GM19193 (cell line): Measurements from ENCODE around the gene PTGER1.

Source experiments
- POLR2A ChIP-seq: IDR thresholded peaks from 4 replicates; pipeline ENCODE4 v1.6.1; 2011; ENCODE audit not compliant: insufficient read depth, insufficient read length; ENCODE audit errors: extremely low read depth

PTGER1 gene

DNA sequence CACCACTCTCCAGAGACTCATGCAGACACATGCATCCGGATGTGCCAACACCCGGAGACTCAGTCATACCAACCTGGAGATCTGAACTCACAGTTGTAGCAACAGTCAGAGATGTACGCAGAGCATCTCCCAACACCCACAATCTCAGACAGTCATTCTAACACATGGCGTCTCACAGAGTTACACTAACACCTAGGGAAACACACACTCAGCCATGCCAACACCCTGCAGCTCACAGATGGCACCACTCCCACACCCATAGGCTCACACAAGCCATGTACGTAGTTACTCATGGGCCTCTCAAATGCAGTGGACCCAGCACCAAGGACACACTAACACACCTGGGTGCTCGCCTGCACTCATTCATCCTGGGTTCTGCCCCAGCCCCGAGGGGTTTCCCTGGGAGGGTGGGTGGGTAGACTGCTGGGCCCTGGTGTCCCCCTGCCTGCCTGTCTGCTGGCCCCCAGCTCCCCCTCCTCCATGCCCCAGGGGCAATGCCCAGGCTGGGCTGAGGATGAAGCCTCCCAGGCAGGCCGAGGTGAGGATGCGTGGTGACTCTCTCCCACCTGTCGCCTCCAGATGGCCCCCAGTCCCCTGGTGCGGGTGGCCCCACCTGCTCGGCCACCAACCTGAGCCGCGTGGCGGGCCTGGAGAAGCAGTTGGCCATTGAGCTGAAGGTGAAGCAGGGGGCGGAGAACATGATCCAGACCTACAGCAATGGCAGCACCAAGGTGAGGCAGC, 32.1 kb downstream of the PTGER1 start:
- no peak for TF ChIP-seq POLR2A

DNA sequence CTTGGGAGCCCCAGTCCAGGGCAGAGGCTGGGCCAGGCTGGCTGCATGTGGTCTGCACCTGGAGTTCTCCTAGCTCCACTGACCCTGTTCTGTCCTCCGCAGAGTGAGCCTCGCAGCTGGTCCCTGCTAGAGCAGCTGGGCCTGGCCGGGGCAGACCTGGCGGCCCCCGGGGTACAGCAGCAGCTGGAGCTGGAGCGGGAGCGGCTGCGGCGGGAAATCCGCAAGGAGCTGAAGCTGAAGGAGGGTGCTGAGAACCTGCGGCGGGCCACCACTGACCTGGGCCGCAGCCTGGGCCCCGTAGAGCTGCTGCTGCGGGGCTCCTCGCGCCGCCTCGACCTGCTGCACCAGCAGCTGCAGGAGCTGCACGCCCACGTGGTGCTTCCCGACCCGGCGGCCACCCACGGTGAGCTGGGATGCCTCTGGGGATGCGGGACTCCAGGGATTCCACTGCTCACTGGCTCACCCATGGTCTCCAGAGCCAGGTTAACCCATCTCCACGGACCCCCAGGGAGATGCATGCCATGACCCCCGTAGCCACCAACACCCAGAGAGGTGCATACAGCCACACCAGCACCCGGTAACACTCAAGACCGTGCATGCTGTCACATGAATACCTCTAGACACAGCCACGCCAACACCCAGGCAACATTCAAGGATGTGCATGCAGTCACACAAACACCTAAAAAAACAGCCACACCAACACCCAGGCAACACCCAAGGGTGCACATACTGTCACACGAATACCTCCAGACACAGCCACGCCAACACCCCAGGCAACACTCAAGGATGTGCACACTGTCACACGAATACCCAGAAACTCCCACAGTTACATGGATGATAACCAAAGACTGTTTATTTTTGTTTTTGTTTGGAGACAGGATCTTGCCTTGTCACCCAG, 33.9 kb downstream of the PTGER1 start:
- no peak for TF ChIP-seq POLR2A

DNA sequence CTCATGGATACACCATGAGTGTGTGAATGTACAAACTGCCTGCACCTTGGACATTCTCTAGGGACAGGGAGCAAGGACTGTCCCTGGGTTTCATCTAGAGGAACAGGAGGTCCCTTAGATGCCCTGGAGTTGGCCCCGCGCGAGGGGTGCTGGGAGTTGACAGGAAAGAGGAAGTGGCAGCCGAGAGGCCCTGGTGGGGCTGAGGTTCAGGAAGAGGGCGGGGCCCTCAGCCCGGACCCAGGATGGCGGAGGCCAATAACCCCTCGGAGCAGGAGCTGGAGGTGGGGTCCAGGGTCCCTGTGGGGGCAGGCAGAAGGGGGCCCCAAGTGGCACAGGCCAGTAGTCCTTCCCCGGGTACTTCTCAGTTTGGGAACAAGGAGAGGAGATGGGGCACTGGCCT, 35.1 kb downstream of the PTGER1 start:
- TF ChIP-seq POLR2A: peak; percentile 77

DNA sequence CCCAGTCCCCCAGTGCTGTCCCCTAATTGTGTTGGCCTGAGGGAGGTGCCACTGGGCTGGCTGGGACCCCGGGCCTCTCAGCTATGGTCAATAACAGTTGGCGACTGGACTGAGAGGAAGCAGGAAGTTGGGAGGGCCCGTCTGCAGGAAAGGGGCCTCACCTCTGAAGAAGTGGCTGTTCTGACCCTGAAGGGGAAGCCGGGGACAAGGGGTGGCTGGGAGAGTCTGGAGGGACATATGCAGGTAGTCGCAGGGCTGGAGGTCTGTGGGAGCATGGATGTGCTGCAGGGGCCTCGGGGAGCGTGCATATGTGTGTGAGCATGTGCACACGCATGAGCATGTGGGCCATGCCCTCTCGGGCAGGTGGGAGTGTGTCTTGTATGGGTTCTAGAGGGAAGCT, 36.1 kb downstream of the PTGER1 start:
- no peak for TF ChIP-seq POLR2A

DNA sequence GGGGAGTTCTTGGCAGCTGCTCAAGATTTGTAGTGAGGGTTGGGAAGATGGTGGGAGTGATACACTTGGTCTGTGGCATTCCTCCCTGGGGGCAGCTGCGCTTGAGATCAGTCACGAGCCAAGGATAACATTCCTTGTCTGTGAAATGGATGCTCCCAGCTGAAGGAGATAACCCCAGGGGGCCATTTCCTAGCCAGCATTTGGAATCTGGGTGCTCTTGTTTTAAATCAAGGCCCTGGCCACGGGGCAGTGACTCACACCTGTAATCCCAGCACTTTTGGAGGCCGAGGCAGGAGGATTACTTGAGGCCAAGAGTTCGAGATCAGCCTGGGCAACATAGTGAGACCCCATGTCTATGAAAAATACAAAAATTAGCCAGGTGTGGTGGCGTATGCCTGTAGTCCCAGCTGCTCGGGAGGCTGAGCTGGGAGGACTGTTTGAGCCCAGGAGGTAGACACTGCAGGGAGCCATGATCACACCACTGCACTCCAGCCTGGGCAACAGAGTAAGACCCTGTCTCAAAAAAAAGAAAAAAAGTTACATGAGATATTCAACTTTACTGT, 37.5 kb downstream of the PTGER1 start:
- TF ChIP-seq POLR2A: no peak

DNA sequence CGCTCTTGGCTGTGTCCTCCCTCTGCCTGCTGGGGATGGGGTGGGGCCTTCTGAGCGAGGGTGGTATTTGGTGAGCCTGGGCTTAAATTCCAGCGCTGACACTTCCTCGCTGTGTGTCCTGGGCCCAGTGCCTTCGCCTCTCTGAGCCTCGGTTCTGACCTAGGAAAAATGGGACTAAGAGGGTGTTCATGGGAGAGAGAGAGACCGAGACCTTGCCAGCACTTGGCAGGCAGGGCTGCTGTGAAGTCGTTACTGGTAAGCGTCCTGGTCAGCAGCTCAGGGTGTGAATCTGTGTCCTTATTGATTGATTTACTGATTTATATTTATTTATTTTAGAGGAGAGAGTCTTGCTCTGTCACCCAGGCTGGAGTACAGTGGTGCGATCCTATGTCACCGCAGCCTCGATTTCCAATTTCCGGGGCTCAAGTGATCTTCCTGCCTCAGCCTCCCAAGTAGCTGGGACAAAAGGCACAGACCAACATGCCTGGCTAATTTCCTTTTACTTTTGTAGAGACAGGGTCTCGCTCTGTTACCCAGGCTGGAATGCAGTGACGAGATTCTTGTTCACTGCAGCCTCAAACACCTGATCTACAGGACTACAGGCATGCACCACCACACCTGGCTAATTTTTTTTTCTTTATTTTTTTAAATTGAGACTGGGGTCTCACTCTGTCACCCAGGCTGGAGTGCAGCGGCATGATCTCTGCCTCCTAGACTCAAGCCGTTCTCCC, 39.7 kb downstream of the PTGER1 start:
- TF ChIP-seq POLR2A: no peak

DNA sequence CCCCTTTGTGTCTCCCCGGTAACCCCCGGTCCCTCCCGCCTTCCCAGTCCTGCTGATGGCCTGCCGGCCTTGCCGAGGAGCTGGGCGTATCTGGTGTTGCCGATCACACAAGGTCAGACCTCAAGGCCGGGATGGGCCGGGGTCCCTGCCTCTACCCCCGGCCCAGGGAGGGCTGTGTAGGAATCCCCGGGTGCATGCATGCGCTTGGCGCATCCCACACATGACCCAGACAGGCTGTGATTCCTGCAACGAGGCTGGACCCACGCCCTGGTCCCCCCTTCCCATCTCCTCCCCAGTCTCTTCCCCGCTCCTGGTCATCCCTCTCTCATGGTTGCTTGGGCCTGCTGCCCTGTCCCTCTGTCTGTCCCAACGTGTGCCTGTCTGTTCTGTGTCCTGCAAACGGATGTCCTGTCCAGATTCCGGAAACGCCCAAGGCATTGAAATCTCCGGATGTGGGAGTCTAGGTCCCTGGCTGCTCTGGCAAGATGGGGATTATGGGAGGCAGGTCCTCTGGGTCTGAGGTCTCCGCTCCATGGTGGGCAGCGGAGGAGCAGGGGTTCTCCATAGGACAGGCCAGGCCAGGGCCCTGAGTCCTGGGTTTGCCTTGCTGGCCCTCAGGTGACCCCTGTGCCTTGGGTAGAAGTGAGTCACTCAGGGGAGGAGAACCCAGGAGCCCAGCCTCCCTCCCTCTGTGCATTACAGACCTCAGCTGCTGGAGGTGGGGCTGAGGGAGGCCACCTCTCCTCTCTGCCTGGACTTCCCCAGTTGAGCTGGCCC, 40.4 kb downstream of the PTGER1 start:
- no peak for TF ChIP-seq POLR2A

DNA sequence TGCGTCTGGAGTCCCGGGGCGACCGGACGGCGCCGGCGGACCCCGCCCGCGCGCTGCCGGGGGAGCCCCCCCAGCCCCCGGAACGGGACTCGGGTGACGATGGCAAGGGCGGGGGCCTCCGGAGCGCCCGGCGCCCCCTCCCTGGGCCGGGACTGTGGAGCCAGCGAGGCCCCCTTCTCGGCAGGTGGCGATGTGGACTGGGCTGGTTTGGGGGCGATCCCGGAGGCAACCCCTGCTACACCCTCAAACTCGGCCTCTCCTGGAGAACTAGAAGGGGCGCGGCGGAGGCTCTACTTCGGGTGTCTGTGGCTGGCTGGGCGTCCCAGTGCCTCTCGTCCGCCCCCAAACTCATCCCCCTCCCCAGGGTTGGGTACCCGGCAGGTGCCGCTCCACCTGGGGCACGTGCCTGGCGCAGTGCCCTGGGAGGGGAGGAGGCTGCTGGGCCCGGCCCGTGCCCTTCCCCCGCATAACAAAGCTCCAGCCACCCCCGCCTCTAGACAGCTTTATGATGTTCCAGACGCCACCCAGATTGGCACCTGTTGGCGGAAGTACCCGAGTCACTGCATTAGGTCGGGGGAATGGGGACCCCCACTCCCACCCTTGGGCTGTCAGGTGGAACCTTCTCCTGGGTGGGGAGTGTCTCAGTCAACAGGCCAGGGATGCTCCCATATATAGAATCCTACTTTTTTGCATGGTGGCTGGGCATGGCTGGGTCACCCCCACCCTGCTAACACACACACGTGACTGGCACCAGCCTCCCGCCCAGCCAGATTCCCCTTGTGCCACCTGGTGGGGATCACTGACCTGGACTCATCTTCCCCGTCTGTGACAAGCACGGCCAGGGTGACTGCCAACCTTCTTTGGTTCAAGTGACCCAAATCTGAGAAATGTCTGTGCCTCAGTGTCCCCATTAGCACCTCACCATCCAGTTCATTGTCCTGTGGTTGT, 41.3 kb downstream of the PTGER1 start:
- TF ChIP-seq POLR2A: no peak

DNA sequence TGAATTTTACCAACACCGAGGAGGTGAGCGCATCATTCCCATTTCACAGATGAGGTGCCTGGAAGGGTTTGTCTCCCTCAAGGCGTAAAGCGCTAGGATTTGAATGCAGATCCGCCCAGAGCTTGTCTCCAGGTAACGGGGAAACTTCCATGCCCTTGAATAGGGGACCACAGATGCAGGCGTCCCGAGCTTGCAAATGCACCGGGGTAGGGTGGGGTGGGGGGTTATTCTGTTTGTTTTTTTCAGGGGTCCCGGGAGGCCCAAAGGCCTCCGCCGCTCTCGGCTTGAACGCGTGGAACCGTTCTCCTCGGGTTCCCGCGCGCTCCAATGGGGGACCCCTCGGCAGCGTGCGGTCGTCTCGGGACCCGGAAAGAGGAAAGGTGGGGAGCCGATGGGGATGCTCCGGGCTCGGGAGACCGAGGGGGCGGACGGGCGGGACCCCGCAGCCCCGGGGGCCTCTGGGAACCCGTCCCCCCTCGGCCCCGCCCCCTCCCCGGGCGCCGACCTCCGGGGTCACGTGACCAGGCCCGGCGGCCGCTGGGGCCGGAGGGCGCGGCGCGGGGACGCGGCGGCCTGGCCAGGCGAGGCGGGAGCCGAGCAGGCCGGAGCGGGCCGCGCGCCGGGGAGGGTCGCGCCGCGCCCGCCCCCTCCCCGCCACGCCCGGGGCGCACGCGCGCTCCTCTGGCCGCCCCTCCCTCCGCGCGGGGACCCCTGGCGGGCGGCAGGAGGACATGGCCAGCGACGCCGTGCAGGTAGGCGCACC, 42.2 kb downstream of the PTGER1 start, which contains the start of gene PKN1:
TSS of gene PKN1 (plus strand) at position 516 of the 763 bp plus-strand sequence. CDS start at position 732, 216 bp downstream.
- peak; percentile 52 for TF ChIP-seq POLR2A

DNA sequence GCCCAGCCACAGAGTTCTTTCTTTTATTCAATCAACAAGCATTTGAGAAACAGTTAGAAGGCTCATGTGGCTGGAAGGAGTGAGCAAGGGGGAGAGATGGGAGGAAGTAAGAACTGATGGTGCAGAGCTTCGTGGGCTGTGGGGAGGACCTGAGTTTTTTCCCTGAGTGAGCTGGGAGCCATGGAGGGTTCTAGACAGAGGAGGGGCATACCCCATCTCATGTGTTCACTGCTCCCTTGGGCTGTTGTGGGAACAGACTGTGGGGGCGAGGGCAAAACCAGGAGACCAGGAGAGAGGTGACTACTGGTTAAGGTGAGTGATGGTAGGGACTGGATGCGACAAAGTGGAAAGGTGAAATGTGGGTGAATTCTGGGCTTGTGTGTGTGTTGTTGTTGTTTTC, 44.4 kb downstream of the PTGER1 start:
- no peak for TF ChIP-seq POLR2A

DNA sequence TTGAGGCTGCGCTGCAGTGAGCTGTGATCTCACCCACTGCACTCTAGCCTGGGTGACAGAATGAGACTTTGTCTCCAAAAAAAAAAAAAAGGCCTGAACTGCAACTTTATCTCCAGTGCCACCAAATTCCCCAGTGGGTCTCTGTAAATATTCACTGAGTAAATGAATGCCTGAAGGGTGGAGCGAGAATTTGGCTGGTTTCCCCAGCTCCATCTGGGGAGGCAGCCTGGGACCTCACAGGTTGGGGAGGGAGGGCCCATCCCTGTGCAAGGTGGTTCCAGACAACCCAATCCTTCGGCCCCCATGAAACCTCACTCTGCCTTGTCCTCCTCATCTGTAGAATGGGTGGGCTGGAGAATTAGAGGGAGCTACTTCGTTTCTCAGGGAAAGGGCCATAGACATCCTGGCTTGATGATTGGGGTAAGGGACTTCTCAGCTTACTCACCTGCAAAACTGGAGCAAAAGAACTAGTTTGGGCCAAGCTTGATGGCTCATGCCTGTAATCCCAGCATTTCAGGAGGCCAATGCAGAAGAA, 46.2 kb downstream of the PTGER1 start:
- TF ChIP-seq POLR2A: no peak

DNA sequence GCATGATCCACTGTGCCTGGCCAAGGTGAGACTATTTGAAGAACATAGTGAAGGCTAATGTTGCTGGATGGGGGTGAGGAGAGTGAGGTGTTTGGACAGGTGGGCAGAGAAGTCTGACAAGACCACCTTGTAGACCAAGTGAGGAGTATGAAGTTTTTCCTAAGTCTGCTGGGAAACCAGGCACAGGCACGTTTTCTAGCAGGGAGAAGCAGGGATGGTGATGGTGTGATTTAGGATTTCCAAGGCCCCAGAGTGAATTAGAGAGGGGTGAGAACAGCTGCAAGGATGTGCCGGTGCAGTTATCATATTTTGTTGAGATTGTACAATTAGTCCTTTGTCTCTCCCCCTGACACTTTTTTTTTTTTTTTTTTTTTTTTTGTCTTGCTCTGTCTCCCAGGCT, 47.7 kb downstream of the PTGER1 start:
- no peak for TF ChIP-seq POLR2A
